GM19438 (cell line): ENCODE measurements around the gene POFUT2.

Experiments
- ATAC-seq: cut with Tn5 transposase; IDR thresholded peaks from one replicate; pipeline ENCODE4 v1.9.1; 2021; ENCODE audit warnings: low read depth; ENCODE audit not compliant: unreplicated experiment

POFUT2 gene

DNA sequence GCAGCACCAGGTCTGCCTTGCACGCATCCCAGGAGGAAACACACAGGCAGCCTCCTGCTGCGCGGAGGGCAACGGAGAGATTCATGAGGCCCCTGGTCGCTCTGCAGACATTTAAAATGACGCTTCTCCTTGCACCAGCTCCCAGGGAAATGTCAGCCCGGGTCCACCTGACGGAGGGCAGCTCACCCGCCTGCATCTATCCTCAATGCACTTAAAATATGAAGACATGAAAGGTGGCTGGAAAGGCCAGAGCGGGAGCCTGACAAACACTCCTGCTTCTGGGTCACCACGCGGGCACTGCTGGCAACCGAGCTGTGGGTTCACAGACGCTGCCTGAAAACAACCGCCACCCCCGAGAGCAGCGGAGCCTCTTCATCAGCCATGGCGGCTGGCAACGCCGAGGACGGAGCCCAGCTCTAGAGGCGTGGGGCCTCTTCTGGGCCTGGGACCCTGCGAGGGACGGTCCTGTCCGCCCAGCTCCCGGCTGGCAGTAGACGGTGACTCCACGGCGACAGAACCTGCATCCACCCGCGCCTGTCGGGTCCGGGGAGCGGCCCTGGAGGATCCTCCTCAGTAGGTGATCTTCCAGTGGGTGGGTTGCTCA, 22.7 kb downstream of the POFUT2 start:
- ATAC-seq: no peak

DNA sequence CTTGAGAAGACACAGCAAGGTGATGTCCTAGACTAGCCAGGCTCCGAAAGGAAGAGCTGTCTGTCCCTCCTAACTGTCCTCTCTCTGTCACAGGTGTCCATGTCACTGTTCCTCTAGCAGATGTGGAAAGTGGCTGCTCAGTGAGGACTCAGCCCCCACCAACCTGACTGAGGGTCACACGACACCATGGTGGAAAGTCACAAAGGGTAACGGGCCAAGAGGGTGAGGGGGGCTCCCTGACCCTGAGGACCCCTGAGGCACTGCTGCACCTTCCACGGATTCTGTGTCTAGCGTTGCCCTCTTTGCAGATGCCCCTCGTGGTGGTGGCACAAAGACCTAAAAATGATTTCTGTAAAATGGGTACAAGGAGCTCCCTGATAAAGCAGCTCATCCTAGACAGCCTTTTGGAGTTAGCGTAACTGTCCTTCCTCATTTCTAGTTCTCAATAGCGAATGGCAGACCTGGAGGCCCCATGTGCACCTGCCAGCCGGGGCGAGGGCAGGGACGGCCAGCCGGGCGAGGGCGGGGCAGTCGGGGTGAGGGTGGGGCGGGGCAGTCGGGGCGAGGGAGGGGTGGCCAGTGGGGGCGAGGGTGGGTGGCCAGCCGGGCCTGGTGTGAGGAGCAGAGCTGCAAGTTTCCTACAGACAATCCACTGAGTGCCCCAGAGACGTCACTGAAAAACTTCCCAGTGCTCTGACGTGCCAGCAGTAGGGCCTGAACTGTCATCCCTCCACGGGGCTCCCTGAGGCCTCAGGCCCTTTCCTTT, 23.4 kb downstream of the POFUT2 start:
- no peak for ATAC-seq

DNA sequence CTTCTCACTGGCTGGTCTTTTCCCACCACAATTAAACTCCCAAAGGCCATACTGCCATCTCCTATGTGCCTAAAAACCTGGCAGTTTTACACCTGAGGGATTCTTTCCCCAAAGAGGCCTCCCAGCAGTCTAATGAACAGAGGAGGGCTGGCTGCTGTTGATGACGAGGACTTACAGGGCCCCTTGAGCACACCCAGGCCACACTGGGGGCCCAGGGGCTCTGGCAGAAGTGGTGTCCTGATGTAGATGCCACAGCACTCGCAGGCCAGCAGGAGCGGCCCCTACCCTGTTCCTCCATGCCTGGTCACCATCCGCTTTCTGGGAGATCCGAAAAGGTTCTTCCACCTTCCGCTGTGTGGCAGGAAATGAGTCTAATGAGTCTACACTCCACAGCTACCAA, 24.2 kb downstream of the POFUT2 start:
- no peak for ATAC-seq

DNA sequence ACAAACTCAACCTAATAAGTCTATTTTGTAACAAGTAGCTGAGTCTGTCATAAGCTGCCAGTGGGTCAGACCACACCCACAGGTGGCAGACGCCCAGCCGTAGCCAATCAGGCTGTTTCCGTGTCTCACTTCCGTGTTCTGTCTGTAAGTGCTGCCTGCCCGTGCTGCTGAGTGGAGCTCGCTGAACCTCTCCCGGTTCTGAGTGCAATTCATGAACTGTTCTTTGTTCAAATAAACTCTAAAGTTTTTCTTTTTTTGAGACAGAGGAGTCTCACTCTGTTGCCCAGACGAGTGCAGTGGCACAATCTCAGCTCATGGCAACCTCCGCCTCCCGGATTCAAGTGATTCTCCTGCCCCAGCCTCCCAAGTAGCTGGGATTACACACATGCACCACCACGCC, 25.1 kb downstream of the POFUT2 start:
- ATAC-seq: no peak

DNA sequence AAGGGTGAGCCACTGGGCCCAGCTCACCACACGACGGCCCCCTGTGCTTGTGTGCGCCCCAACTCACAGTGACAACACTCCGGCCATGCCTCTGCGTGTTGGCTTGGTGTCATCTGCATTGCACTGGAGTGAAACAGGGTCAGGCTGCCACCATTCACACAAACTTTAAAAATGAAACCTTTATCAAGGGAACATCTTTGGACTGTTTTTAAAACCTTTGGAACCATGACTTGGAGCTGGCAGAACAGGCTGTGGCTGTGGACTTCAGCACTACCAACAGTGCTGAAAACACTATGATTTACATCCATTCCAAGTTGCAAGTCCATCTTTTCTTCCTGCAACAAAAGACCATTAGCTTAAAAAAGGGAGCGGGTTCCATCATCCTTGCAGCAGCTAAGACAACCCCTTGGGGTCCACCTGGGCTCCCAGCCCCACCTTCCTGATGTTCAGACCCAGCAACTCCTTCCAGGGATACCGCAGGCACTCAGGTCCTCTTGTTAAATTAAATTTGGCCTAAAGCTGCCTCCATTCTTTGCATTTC, 25.6 kb downstream of the POFUT2 start:
- no peak for ATAC-seq

DNA sequence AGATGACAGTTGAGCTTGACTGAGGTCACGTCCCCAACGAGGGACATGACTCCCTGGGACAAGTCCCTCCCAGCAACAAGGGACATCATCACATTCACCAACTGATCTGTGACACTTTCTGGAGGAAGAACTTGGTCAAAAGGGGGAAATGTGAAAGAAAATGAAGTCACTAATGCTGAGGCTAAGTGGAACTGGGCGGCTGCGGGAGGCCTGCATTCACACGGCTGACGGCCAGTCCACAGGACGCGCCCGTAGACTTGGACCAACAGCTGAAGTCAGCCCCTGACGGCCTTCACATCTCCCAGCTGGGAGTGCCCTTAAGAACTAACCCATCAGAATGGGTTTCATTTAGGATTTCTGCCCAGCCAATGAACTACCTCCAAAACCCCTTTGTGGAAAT, 26.6 kb downstream of the POFUT2 start:
- no peak for ATAC-seq

DNA sequence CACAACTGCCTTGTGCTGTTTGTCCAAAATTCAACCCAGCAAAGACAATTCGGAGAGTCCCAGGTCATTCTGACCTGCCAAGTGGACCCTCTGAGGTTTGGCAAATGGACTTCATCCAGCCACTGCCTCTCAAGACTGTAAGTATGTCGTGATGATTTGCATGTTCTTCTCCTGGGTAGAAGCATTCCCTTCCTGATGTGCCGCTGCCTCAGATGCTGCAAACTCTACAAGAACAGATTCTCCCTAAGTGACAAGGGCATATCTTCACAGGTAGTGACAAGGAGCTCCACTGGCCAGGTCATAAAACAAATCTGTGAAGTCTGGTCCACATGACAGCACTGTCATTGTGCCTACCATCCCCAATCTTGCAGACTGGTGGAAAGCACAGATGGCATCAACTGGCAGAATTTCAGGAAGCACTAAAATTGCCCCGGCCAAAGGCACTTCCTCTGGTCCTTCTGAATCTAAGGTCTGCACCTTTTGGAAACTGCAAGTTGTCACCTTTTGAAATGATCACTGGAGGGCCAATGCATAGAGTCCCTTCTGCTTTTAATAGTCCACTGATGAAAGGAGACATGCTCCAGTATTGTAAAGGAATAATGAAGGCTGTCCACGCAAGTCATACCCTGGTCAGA, 27.4 kb downstream of the POFUT2 start:
- ATAC-seq: no peak

DNA sequence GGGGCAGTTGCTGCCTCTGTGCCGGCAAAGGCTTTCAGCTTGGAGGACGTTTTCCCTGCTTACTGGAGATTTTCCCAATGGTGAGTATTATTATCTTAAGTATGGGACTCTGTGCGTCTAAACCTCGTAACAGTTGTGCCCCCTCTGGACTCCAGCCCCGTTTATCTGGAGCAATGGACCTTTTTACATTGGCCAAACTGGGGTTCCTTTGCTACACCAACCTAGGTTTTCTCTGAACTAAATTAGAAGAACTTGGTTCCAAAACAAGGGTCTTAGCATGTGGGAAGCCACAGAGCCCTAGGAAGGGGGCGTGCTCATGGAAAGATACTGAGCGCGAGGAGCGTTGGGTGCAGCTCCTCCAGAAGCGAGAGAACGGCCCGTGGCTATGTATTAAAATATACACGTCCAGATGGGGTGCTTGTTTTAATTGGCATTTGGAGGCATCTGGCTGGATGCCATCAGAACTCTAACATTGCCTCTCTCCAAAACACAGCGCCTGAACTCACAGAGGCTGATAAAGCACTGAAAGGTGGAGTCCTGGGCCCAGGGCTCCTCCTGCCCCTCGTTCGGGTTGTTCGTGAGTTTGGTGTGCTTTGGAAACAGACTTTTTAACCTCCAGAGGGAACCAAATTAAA, 28.4 kb downstream of the POFUT2 start:
- ATAC-seq: no peak

DNA sequence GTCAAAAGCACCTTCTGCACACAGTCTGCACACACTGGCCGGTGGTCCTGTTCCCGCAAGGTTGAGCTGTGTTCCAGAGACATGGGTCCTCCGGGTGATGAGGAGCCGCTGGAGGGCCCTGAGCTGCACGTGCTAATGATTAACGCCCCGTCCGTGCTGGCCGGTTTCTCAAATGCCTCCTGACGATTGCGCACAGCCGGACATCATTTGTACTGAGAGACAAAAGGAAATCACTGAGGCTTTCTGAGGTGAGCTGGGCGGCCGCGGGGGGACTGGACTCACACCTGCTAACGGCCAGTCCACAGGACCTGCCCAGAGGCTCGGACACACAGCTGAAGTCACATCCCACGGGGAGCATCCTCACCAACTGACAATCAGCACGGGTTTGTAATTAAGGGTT, 29.2 kb downstream of the POFUT2 start:
- ATAC-seq: no peak

DNA sequence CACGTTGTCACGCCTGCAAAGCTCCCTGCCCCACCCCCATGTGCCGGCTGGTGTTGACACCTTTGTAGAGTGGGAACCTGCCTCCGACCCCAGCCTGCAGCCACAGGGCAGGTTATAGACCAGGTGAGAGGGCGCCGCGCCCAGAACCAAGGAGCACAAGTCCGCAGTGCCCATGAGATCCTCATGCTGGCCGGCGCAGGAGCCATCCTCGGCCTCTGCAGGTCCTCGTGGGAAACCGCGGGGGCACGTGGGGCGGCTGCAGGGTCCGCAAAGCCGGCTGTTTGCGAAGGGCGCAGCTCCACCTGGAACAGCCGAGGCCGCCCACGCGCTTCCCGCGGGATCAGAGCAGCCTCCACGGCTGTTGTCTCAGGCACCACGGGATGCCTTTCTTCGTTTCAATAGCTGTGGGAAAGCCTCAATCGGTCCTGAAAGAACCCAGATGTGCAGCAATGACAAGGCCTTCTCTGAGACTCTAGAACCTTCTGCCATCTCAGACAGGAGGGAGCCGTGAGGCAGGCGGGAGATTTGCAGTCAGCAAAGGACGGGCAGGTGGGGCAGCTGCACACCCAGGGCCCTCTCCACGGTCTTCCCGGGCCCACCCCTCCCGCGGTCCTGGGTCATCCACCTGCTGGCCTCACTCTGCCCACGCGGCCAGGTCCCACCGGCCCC, 29.9 kb downstream of the POFUT2 start:
- ATAC-seq: no peak

DNA sequence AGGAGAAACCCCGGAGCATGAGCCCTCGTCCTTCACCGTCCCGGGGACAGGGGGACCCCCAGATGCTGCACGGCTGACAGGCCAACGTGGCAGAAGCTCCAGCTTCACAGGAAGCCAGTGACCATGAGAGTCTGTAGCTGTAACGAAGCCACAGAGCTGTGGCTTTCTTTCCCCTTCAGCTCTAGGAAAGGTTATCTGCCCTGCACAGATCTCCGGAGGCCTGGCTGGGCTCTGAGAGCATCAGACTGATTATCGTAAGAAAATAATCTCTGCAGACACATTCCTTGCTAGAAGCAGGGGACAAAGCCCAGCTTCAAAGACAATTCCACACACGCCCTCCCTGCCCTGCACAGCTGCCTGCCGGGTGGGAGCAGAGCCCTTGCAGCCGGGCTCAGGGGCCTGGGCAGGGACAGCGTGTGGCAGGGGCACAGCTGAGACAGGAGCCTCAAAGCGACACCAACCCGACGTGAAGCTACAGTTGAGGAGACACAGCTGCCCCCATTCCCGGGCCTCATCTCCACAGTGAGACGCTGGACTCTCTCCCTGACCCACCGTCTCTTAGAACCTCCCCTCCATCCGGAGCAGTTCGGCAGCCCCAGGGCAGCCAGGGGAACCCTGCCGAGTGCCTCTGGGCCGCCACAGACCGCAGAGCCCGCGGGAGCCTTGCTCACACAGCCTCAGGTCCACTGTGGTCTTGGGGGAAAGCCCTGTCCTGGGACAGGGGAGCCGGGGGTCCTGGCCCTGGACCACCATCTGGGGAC, 30.6 kb downstream of the POFUT2 start:
- no peak for ATAC-seq

DNA sequence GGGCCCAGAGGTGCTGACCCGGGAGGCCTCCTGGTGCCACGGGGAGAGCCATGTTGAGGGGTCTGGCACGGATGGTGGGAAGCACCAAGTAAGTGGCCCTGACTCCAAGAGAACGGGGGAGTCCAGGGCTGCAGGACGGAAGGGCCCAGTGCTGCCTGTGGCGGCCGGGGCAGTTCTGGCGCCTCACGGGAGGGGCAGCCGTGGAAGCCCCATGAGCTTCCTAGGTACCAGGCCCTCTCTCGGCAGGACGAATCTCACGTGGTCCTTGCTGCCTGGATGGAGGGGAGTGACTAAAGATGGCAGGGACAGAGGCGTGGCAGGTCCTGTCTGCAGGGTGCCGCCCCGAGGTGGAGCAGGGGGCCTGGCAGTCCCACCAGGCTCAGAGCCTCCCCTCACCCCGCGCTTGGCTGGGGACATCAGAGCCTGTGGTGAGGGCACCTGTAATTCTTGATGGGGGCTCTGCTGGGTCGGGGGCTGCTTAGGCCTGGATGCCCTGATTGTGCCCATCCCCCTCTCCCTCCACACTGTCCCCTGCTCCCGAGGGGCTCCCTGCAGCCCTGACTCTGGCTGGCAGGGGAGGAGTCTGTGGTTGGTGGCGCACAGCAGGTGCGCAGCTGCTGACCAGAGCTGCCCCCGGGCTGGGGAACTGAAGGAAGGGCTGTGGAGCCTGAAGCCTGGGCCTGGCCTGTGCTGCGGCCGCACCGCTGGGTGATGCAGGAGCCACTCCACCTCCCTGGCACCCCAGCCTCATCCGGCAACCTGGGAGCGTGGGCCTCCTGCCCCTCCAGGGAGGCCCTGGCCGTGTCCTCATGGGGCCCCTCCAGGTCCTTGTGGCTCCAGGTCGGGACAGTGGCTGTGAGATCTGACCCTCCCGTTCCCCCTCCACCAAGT, 31.4 kb downstream of the POFUT2 start:
- no peak for ATAC-seq

DNA sequence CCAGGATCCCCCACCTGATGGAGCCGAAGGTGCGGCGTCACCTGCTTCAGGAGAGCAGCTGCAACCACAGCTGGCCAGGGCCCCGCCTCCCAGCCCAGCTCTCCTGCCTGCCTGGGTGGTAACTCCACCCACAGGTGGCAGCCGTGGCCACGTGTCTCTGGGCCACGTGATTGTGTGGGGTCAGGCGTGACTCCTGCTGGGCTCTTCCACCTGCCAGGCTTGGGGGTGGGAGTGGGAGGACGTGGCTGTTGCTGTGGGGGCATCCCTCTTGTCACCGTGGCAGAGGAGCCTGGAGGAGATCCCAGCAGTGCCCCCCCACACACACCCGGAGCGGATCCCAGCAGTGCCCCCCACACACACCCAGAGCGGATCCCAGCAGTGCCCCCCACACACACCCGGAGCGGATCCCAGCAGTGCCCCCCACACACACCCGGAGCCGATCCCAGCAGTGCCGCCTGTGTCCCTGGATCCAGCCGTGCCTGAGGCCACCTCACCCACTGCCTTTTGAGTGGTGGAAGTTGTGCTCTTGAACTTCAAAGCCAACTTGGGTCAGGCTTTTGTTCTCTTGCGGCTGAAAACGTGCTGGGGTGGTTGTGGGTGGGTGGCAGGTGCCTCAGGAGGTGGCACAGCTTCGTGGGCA, 32.2 kb downstream of the POFUT2 start:
- no peak for ATAC-seq

DNA sequence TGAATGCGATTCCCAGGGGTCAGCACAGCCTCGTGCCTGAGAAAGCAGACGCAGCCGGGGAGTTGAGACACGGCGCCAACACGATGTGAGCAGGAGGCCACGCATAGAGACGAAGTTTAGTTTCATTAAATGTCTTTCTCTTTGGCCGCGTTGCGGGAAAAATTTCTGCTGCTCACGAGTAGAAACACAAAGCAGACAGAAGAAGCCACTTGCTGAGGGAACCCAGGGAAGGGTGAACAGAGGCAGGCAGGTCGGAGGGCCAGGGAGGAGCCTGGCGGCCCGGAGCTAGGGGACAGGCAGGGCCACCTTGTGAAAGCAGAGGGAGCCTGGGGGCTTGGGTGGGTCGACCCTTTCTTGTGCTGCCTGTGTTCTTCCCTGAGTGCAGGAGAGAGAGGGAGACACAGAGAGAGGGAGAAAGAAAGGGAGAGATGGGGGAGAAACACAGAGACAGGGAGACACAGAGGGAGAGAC, 33.2 kb downstream of the POFUT2 start:
- ATAC-seq: no peak

DNA sequence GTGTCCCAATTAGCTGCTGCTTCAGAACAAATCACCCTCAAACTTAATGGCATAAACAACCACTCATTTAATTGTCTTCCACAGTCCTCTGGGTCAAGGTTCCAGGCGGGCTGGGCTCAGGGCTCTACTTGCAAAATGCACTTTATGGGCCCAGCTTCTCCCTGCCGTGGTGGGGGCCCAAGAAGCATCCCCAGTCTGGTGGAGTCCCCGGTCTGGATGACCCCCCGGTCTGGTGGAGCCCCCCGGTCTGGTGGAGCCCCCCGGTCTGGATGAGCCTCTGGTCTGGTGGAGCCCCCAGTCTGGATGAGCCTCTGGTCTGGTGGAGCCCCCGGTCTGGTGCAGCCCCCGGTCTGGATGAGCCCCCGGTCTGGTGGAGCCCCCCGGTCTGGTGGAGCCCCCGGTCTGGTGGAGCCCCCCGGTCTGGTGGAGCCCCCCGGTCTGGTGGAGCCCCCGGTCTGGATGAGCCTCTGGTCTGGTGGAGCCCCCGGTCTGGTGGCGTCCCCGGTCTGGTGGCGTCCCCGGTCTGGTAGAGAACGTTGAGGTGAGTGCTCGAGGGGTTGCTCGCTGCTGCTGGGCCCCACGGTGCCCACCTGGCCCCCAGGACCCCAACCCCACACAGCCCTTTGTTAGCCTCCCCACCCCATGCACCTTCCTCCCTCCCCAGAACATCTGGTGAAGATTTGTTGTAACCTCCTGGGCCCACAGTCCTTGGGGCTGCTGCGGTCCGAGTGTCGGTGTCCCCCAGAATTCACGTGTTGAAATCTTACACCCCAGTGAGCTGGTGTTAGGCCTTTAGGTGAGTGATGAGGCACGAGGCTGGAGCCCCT, 33.8 kb downstream of the POFUT2 start:
- ATAC-seq: no peak

DNA sequence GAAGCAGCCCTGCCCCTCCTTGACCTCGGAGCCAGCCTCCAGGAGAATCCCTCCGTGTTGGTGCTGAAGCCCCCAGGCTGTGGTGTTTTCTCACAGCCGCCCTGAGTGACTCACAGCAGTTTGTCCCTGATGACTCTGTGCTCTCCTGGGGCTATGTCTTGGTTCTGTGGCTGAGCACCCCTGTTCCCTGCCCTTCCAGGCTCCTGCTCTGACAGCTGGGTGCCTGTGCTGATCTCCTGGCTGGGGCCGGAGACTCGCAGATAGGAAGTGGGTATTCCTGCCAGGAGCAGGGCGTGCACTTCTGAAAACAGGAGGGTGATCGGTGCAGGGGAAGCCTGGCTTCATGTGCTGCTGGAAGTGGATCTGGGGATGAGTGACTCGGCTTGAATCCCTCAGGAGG, 34.5 kb downstream of the POFUT2 start:
- no peak for ATAC-seq

DNA sequence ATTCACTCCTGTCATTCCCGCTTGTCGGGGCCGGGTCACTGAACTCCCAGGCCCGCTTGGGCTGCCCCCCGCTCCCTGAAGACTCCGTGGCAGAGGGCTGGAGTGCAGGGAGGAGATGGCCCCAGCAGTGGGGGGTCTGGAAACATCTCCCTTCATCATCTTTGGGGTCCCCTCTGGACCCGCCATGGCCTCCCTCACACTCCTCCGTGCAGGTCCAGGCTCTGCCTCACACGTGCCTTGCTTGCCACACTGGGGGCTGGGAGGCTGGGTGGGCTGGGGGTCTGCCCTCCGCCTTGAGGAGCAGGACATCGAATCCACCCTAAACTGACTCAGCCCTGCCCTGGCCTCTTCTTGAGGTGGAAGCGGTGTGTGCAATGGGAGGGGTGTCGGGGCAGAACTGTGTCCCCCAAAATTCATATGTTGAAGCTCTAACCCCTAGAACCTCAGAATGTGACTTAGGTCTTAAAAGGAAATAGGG, 35.2 kb downstream of the POFUT2 start:
- no peak for ATAC-seq
